ENCODE results near the gene LRRC8E. TPM values are rescaled to one million over a fixed set of nuclear protein-coding genes. Genes with fewer than 3 reads are reported as not detected.
A peak's percentile ranks its signal among the peaks of the same experiment; 100 is the strongest.

The LRRC8E gene
- total RNA-seq, 2 donors from 2014 or later, result not detected

DNA sequence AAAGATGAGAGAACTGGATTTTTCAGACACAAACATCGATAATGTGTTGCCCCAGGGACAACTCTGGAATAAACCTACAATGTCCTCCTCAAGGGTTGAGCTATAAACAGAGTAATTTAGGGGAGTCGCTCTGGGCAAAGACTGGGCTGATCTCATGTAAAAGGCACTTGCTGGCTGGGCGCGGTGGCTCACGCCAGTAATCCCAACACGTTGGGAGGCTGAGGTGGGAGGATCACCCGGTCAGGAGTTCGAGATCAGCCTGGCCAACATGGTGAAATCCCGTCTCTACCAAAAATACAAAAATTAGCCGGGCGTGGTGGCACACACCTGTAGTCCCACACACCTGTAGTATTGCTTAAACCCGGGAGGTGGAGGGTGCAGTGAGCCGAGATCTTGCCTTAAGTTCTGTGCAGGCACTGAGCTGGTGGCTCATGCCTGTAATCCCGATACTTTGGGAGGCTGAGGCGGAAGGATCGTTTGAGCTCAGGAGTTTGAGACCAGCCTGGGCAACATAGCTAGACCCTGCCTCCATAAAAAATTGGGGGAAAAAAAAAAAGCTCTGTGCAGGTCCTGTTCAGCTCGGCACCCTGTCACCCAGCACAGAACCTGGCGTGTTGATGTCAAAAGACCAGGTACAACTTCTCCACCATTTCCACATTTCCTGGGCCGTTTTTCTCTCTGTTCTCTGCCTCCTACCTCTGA lies 53.7 kb downstream of the LRRC8E start:
- Mint-ChIP-seq H3K9me3 (no peaks in the 10 kb centered on the region), H3K36me3 (peaks cover 10 to 20% of the 10 kb centered on the region in 2 donors), H3K27ac (peak overlapping the region; percentile 97 to 98)
- ATAC-seq (no peak), DNase-seq (ENCODE audit: low spot score in 2 of 2) (no peak)

DNA sequence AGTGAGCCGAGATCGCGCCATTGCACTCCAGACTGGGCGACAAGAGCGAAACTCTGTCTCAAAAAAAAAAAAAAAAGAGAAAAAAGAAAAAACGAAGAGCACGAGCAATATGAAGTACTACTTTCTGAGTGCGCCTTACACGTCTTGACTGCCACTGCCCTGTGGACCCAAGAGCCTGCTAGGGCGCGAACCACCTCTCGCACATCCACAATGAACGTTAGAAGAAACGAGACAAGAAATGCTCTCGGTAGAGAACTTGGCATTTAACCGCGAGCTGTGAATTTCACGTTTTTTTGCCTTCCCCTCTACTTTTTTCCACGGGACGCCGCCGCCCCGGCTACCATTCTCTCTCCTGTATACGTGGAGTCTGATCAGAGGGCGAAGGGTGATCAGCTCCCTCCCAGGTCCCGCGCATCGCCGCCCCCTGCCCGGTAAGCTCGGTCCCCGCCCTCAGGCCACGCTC lies 54.7 kb downstream of the LRRC8E start:
- H3K27ac Mint-ChIP-seq, result peak overlapping the region; percentile 97 to 98
- ATAC-seq (peak; percentile 11 to 17), DNase-seq (ENCODE audit: low spot score in 2 of 2) (peak in 1 of 2 donors; percentile 38)
- H3K36me3 Mint-ChIP-seq, result peaks cover 10 to 20% of the 10 kb centered on the region in 2 donors
- H3K9me3 Mint-ChIP-seq, result no peaks in the 10 kb centered on the region

DNA sequence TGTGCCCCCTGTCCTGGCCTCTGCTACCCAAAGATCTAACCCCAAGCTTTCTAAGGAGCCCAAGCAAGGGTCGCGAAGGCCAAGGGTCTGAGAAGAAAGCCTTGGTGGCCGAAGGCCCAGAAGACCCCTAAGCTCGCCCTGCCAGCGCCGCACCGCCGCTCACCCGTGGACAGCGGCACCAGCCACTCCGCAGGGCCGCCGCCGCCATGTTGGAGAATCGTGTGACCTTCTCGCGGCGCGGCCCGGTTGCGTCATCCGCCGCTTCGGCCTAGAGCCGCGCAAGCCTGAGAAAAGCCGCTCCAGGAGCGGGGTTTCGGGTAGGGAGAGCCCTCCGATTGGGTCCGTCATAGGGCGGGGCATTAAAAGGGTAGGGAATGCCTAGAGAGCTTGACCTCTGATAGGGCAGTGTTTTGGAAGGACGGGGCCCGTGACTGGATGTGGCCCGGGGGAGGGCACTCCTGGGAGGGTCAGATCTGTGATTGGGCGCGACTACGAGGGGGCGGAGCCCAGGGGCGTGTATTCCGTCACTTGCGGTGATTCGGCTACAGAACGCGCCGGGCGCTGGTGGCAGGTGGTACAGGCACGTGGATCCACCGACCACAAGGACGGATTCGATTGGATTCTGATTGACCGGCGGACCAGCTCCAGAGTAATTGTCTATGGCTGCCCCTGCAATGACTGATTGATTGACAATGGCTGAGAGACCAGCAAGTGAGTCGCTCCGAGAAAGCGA lies 55.3 kb downstream of the LRRC8E start, which contains the start of gene TIMM44:
TSS of gene TIMM44 (minus strand) at position 223 of the 733 bp plus-strand sequence. CDS start at position 208, 15 bp downstream.
- DNase-seq (ENCODE audit: low spot score in 2 of 2), result peak; percentile 97 to 99
- peak; percentile 97 to 98 for ATAC-seq
- H3K36me3 Mint-ChIP-seq, result peaks cover 10 to 20% of the 10 kb centered on the region in 2 donors
- peak within 1 kb of the TSS; percentile 97 to 98 for H3K27ac Mint-ChIP-seq
- no peaks in the 10 kb centered on the region for H3K9me3 Mint-ChIP-seq

DNA sequence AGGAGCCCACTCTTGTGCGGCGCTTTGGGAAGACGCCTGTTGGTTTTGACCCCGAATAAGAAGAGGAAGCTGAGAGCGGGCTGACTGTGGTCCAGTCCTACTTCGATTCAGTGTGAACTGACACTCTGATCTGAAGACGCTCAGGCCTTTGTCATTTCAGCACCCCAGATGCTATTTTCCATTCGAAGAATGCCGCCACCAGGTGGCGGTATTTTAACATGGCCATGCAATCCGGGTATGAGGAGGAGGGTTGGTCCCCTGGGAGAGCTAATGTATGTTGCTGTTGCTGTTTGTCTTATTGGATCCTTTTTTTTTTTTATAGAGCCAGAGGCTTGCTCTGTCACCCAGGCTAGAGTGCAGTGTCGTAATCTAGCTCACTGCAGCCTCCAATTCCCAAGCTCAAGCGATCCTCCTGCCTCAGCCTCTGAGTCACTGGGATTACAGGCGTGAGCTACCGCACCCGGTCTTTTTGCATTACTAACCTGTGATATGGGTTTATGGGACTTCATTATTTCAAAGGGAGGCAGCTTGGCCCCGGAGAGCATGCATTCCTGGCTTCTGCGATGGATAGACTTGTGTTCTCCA lies 56.0 kb downstream of the LRRC8E start:
- peak overlapping the region; percentile 97 to 98 for H3K27ac Mint-ChIP-seq
- peaks cover 10 to 20% of the 10 kb centered on the region in 2 donors for H3K36me3 Mint-ChIP-seq
- ATAC-seq (peak; percentile 47 to 48), DNase-seq (ENCODE audit: low spot score in 2 of 2) (peak; percentile 82 to 88)
- H3K9me3 Mint-ChIP-seq, result no peaks in the 10 kb centered on the region

DNA sequence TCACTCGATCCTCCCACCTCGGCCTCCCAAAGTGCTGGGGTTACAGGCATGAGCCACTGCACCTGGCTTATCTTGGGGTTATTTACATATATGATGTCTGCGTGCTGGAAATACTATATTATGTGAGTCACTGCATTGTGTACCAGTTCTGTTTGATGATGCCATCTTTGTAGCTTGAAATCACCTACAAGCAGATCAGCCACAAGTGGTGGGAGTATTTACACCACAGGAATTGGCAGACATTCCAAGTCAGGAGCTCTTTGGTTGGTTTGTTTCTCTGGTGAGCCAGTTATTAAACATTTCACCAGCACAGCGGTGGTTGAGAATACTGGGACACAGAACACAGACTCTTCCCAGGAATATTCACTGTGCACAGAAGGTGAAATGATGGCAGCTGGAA lies 59.6 kb downstream of the LRRC8E start:
- Mint-ChIP-seq H3K27ac (no peak overlapping the region), H3K36me3 (peaks cover 0 to 6% of the 10 kb centered on the region in 2 donors), H3K9me3 (no peaks in the 10 kb centered on the region)
- ATAC-seq, result no peak
- no peak for DNase-seq (ENCODE audit: low spot score in 2 of 2)

Other genes with a start within 250 kb of the LRRC8E start
- not detected for gene RETN, start 219.5 kb upstream of the LRRC8E start, total RNA-seq
- gene MCEMP1, start 211.4 kb upstream of the LRRC8E start, total RNA-seq, result not detected
- 10 to 100 TPM; 58.9 to 84.4 TPM for gene TRAPPC5, start 207.7 kb upstream of the LRRC8E start, total RNA-seq
- gene FCER2, start 186.4 kb upstream of the LRRC8E start, total RNA-seq, result under 1 TPM; 0.56 to 0.57 TPM
- gene CLEC4G, start 156.4 kb upstream of the LRRC8E start, total RNA-seq, result not detected
- gene CD209, start 141.0 kb upstream of the LRRC8E start, total RNA-seq, result not detected
- not detected for gene CLEC4M, start 125.3 kb upstream of the LRRC8E start, total RNA-seq
- gene EVI5L, start 58.3 kb upstream of the LRRC8E start, total RNA-seq, result 1 to 10 TPM; 4.6 to 7.8 TPM
- under 1 TPM; 0.20 to 0.97 TPM for gene PRR36, start 14.1 kb upstream of the LRRC8E start, total RNA-seq
- gene MAP2K7, start 15.4 kb downstream of the LRRC8E start, total RNA-seq, result 10 to 100 TPM; 38.4 to 55.3 TPM
- gene TGFBR3L, start 26.3 kb downstream of the LRRC8E start, total RNA-seq, result 1 to 10 TPM; 3.3 to 5.8 TPM
- 10 to 100 TPM; 16.0 to 22.0 TPM for gene SNAPC2, start 31.8 kb downstream of the LRRC8E start, total RNA-seq
- under 1 TPM in 1 of 2 donors, not detected in 1; 0.78 TPM for gene CTXN1, start 37.6 kb downstream of the LRRC8E start, total RNA-seq
- 10 to 100 TPM; 66.0 to 99.3 TPM for gene TIMM44, start 55.2 kb downstream of the LRRC8E start, total RNA-seq
- 100 to 1,000 TPM; 121 to 146 TPM for gene ELAVL1, start 117.1 kb downstream of the LRRC8E start, total RNA-seq
- gene CCL25, start 164.2 kb downstream of the LRRC8E start, total RNA-seq, result under 1 TPM in 1 of 2 donors, not detected in 1; 0.56 TPM